HG02885 (cell line): ENCODE measurements around the gene CDNF.

Experiments
- ATAC-seq: cut with Tn5 transposase; IDR thresholded peaks from one replicate; pipeline ENCODE4 v1.9.1; 2021; ENCODE audit warnings: mild to moderate bottlenecking; ENCODE audit not compliant: unreplicated experiment, poor library complexity

Gene CDNF

DNA sequence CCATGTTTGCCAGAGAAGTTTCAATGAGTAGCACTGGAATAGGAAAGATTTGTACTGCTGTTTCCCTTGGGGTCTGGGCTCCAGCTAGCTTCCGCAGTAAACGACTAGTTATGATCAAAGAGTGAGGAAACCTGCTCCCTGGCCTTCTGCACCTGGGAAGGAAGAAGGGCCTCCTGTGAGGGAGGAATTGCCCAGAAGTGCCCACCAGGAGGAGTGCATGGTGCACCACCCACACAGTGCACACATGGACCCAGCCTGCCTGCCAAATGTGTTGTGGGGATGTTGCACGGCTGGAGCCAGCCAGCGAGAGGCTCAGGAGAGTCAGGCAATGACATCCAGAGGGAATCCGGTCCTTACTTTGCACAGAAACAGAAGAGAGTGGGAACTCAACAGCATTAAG is 36.1 kb downstream of the CDNF start:
- ATAC-seq = no peak

DNA sequence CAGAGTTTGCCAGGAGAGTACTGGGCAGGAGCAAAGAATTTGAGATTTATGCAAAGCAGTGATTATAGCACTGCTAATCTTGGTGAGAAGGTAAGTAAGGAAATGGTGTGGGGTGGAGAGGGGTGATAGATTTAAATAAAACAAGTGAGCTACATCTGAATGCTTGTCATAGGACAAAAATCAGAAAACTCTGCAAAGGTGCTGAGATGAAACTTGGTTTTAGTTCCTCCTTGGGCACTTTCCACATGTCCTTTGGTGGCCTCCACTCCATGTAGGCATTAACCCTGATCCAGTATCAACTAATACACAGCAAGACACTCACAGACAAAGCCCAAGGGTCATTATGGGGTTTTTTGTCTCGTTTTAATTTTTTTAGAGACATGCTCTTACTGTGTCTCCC is 37.4 kb downstream of the CDNF start:
- no peak for ATAC-seq

DNA sequence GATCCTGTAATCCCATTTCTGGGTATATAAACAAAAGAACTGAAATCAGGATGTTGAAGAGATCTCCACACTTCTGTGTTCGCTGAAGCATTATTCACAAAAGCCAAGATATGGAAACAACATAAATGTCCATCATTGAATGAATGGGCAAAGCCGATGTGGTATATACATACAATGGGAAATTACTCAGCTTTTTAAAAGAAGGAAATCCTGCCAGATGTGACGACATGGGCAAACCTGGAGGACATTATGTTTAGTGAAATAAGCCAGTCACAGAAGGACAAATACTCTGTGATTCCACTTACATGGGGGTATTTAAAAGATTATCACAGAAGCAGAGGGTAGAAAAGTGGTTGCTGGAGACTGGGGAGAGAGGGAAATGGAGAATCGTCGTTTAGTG is 39.2 kb downstream of the CDNF start:
- ATAC-seq = no peak

DNA sequence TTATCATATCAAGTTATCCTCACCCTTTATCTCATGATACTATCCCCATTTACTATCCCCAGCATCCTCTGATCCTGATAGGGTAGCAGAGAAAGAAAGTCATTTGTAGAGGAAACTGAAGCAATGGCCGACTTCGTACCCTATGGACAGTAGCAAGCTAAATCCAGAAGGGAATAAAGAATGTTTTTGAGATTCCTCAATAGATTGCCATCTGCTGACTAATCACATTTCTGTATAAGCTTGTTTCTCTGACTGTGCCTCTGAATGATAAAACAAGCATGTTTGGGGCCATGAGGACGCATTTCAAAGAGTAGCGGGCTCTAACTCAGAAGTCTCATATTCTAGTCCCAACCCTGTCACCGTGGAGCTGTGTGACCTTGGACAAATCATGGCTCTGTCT is 49.9 kb downstream of the CDNF start:
- ATAC-seq = no peak

- ATAC-seq = no peak
Measured at GRCh38 chr10:14784459-14785055, 53.3 kb downstream of the CDNF start.

GRCh38 chr10:14782691-14783363 is 55.0 kb downstream of the CDNF start:
- no peak for ATAC-seq

DNA sequence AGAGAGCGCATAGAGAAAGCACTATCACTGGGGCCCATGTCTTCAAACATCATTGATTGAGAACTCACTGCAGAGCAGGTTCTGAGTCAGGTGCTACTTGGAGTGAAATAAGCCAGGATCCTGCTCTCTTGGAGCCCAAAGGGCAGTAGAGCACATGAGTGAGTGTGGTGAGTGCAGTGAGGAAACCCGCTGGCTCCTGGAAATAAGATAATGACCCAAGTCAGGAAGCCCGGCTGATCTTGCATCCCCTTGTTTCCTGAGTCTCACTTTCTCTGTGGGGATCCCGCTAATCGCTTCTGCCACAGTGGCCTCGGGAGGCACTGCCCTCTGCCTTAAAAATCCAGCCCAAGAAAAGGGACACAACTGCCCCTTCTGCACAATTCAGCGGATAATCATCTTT is 56.1 kb downstream of the CDNF start:
- ATAC-seq = no peak

- ATAC-seq = no peak
Measured at GRCh38 chr10:14779001-14779651, 58.7 kb downstream of the CDNF start.

GRCh38 chr10:14776546-14776945 is 61.3 kb downstream of the CDNF start:
- ATAC-seq = no peak

DNA sequence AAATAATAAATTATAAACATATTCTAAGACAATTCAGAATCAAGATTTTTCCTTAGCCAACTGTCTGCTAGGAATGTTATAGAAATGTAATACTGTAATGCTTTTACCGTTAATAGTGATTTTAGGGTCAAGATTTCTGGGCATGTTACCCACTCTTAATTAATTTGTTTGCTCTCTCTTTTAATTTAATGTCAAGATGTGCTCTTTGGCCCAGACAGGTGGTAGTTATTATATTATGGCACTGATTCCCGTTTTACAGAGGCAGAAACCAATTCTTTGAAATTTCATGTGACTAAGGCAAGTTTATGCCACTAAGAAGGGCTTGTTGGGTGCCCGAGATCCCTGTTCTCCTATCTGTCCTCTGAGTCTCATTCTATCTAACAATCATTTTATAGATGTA is 62.2 kb downstream of the CDNF start:
- ATAC-seq = no peak

DNA sequence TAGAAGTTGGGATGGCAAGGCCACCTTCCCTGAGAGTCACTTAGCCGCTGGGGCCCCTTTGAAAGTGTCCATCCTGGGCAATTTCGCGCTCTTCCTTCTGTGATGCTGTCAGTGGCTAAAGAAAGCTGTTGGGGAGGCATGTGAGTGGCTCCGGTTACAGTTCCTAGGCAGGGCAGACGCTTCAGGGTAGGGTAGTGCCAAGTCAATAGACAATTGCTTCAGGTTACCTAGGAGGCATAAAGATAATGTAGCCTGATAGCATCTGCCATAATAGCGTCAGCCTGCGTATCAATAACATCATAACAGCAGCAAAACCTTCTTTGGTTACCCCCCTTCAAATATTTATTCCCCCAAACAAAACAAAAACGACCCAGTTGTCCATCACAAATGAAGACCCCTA is 63.0 kb downstream of the CDNF start, which contains the start of gene FAM107B:
FAM107B (minus strand) TSS at position 101 of the 400 bp plus-strand sequence. CDS start 234 bp downstream, outside the sequence.
- ATAC-seq = no peak

DNA sequence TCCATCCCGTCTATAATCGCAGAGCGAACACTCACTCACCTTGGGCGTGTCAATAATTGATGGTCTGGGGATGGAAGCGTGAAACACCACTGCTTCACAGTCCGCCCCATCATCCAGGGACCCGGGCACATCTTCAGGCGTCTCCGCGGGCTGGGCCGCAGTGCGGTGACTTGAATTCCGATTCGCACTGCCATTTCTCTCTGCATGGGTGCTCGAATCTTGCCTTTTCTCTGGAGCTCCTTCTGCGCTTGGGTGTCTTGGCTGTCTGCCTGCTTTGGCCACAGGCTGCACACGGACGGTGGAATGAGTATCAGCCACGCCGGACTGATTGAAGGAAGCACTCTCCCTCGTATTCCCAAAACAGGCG is 63.6 kb downstream of the CDNF start:
- ATAC-seq = no peak

DNA sequence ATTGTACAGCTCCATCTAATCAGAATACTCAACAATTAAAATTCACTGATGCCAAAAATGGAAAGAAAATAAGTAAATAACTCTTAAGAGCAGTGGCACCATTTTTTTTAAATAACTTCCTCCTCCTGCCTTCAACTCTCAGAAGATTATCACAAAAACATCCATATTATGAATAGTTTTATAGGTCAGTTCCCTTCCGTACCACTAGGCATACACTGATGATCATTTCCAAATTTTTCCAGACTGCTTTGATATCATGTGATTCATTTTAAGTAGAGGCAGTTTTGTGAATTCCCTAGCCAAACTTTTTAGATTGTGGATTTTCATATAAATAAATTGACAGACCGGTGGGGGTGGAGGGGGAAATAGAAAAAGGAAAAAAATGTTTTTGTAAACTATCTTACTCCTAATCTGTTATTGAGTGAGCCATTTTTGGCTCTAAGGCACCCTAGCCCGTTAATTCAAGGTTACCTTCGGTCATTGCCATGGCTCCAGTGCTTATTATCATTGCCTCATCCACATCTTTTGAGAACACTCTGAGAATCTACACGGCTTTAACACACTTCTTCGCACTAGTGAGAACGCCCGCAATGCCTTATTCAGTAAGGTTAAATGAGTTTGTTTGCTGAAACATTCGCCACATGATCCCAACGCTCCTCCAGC is 64.2 kb downstream of the CDNF start:
- ATAC-seq = no peak

- ATAC-seq = no peak
Measured at GRCh38 chr10:14772399-14772798, 65.4 kb downstream of the CDNF start.

DNA sequence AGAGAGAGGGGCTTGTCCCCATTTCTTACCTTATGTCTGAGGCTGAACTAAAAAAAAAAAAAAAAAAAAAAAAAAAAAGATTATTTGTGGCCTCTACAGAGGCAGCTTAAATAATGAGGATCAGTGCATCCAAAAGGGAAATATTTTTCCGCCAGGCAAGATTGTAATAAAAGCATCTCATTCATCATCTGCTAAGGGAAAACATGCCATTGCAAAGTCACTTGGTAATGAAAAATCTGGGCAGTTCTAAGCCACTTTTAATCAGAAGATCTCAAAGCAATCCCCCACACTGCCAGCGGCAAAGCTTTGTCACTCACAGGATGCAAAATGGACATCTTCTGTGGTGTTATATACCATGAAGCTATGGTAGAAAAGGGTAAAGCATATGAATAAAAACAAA is 66.9 kb downstream of the CDNF start:
- ATAC-seq = no peak
